Bronchial epithelial cell (primary cell): ENCODE measurements around the gene PPP3CA. TPM values are rescaled to one million over a fixed set of nuclear protein-coding genes. Genes with fewer than 3 reads are reported as not detected.
"Not testable (repeated sequence)": the region's sequence is repeated elsewhere in the genome, so short reads cannot be mapped to it uniquely, and the experiment has no call there.

Source experiments
- DNase-seq: peaks from one replicate; pipeline ENCODE4 v3.0.0-alpha.2; 2010; ENCODE audit warnings: low read depth
- FAIRE-seq: peaks from 2 replicates; lab custom pipeline; 2011; peaks lifted over from hg19 to GRCh38; lab: Jason Lieb, UNC
- H3K27me3 ChIP-seq: 2 replicates; pipeline ENCODE4 v1.5.1; 2011; ENCODE audit warnings: low read length; ENCODE audit not compliant: control insufficient read depth, insufficient read depth
- H3K36me3 ChIP-seq: 2 replicates; pipeline ENCODE4 v1.5.1; 2011; ENCODE audit warnings: low read length; ENCODE audit not compliant: control insufficient read depth, insufficient read depth
- H3K4me3 ChIP-seq: 2 replicates; pipeline ENCODE4 v1.5.1; 2011; ENCODE audit warnings: mild to moderate bottlenecking, low read depth, low read length, control low read depth
- CTCF ChIP-seq: IDR thresholded peaks from 2 replicates; pipeline ENCODE4 v1.5.1; 2011; ENCODE audit warnings: mild to moderate bottlenecking, moderate library complexity, low read length, control low read depth, inconsistent platforms; ENCODE audit not compliant: insufficient read depth, severe bottlenecking
- total RNA-seq: library from RNA; depleted of rRNA; stranded (reverse); fragments of >200 nt; gene quantifications from 2 replicates; pipeline ENCODE4 v1.2.1, GENCODE V29; 2014

Gene PPP3CA
- total RNA-seq, 1 donor from 2014 or later: 48.2 TPM

- FAIRE-seq: no peak
These were observed 210.7 kb downstream of the PPP3CA start for GRCh38 chr4:101136373-101137370.

DNA sequence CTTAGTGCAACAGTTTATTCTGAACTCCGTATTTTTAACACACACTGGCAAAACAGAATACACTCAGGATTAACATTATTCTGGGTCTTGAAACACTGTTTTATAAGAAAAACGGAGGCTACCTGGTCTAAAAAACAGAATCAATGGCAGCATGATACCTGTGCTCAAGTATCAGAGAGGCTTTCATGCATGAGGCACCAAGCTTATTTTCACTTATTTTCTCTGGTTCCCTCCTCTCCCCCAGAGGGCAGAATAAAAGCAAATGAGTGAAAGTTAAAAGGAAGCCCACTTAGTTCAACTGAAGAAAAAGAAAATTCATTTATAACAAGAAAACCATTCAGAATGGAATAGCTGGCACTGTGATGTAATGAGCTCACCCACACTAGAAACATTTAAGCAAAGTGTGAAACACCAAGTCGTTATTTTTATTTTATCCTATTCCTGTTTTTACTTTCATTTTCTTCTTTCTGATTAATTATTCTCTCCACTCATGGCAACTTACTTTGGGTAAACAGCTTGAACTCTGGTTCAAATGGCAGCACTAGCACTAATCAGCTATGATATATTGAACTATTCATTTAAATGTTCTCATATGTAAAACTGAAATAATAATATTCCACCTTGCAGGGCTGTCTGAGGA lies 211.8 kb downstream of the PPP3CA start:
- no peak for FAIRE-seq
- DNase-seq: no peak

More at GRCh38 chr4:101136373-101137370, 210.7 kb downstream of the PPP3CA start:
- H3K4me3 ChIP-seq: no peak overlapping the region
- DNase-seq: peak; percentile 26
- H3K36me3 ChIP-seq: no peaks in the 10 kb centered on the region
- no peaks in the 10 kb centered on the region for H3K27me3 ChIP-seq
- TF ChIP-seq CTCF: no peak

DNA sequence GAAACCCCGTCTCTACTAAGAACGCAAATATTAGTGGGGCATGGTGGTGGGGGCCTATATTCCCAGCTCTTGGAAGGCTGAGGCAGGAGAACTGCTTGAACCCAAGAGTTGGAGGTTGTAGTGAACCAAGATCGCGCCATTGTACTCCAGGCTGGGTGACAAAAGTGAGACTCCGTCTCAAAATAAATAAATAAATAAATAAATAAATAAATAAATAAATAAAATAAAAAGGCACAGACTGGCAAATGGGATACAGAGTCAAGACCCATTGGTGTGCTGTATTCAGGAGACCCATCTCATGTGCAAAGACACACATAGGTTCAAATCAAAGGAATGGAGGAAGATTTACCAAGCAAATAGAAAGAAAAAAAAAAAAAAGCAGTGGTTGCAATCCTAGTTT lies 216.3 kb downstream of the PPP3CA start:
- H3K4me3 ChIP-seq, H3K36me3 ChIP-seq, DNase-seq, H3K27me3 ChIP-seq, FAIRE-seq: not testable (repeated sequence)

More for the DNA sequence above, 211.8 kb downstream of the PPP3CA start:
- Histone ChIP-seq H3K27me3 (no peaks in the 10 kb centered on the region), H3K36me3 (no peaks in the 10 kb centered on the region), H3K4me3 (no peak overlapping the region)
- TF ChIP-seq CTCF: no peak

- not testable (repeated sequence) for FAIRE-seq, H3K27me3 ChIP-seq, DNase-seq, H3K4me3 ChIP-seq, H3K36me3 ChIP-seq
These were observed 218.4 kb downstream of the PPP3CA start for GRCh38 chr4:101128898-101129297.

DNA sequence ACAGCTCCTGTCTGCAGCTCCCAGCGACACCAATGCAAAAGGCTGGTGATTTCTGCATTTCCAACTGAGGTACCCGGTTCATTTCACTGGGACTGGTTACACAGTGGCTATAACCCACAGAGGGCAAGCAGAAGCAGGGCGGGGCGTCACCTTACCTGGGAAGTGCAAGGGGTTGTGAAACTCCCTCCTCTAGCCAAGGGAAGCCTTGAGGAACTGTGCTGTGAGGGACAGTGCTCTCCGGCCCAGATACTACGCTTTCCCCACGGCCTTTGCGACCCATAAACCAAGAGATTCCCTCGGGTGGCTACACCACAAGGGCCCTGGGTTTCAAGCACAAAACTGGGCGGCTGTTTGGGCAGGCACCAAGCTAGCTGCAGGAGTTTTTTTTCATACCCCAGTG lies 218.9 kb downstream of the PPP3CA start:
- no peaks in the 10 kb centered on the region for H3K36me3 ChIP-seq
- FAIRE-seq (no peak), DNase-seq (no peak)
- H3K27me3 ChIP-seq: no peaks in the 10 kb centered on the region
- TF ChIP-seq CTCF: no peak
- H3K4me3 ChIP-seq: no peak overlapping the region

DNA sequence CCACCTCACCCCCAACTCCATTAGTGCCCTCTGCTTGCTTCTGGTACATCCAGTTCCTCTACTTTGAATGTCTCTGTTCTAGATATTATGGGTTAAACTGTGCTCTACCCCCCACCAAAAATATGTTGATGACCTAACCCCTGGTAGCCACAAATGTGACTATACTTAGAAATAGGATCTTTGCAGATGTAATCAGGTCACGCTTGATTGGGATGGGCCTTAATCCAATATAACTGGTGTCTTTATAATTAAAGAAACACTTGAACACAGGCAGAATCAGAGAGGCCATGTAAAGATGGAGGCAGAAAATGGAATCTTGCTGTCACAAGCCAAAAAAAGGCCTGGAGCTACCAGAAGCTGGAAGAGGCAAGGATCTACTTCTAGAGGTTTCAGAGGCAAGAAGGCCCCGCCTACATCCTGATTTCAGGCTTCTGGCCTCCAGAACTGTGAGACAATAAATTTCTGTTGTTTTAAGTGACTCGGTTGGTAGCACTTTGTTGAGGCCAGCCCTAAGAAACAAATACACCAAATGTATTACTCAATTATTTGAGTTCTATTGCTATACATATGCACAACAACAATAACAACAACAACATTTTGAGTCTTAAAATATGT lies 220.0 kb downstream of the PPP3CA start:
- Histone ChIP-seq H3K36me3 (no peaks in the 10 kb centered on the region), H3K4me3 (no peak overlapping the region), H3K27me3 (no peaks in the 10 kb centered on the region)
- DNase-seq (no peak), FAIRE-seq (no peak)
- TF ChIP-seq CTCF: no peak
